Activated CD8-positive, alpha-beta memory T cell treated with anti-CD3 and anti-CD28 coated beads for 1 hour (primary cell): ENCODE results near the gene MTCH2.
"Not testable (repeated sequence)": the region's sequence is repeated elsewhere in the genome, so short reads cannot be mapped to it uniquely, and the experiment has no call there.

Experiments used
- DNase-seq, 2 donors: peaks; one replicate each; pipeline ENCODE4 v3.0.0-alpha.2; 2020; ENCODE audit warnings: low read depth in 1 of 2; ENCODE audit errors: extremely low read depth in 1 of 2

Gene MTCH2

DNA sequence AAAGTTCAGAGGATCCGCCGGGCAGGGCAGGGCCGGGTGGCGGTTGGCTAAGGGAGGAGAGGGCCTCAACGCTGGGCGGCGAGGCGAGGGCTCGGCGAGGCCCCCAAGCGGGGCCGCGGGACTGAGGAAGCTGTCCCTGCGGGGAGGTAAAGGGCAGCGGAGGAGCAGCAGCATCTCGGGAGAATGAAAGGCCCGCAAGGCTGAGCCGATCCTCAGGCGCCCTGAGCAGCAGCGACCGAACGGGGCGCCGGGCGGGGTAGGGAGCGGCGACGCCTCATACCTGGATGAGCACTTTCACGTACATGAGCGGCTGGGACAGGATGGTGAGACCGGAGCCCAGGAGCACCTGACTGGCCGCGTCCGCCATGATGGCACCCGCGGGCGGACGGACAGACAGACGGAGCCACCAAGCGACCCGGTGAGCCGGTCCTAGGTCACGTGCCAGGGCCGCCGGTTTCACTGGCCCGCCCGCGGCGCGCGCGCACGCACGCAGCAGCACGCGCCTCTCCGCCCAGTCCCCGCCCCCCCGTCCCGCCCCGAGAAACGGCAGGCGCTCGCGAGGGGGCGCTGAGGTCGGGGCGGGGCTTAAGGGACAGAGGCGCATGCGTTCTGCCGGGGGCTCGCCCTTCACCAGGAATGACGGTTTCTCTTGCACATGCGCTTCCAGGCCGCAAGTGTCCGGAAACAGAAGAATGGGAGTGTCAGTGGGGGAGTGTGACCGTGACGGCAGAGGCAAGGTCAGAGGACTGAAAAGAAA is at the start of gene MTCH2:
Gene MTCH2, minus strand, starts transcription at position 461 of the 757 bp plus-strand sequence. Its CDS starts 94 bp downstream, at position 367.
- peak; percentile 88 to 92 for DNase-seq

DNA sequence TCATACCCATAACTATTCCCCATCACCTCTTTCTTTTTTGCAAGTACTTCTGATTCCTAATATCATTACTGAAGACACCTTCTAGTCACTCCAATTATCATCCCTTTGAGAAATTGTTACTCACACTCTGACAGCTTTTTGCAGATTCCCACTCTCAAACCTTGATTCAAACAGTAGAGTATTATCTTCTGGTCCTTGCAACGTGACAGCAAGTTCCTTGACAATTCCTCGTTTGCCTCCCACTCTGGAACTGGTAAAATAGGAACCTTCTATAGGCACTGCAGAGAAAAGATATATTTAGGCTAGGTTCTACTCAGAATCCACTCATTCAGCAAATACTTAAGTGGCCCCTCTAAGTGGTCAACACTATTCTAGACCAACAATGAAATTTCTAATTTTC is 49.6 kb upstream of the MTCH2 start:
- DNase-seq: no peak

DNA sequence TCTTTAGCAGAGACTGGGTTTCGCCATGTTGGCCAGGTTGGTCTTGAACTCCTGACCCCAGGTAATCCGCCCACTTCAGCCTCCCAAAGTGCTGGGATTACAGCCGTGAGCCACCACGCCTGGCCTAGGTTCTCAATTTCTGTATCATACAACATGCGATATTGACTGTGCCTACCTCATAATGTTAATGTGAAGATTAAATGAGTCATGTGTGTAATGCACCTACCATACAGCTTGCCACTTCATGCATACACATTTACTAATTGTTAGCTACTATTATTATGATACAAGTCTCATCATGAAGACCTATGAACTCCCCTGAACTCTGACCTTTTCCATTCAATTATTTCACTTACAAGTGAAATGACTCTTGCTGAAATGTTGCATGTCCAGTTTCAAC is 47.1 kb upstream of the MTCH2 start:
- no peak for DNase-seq

DNA sequence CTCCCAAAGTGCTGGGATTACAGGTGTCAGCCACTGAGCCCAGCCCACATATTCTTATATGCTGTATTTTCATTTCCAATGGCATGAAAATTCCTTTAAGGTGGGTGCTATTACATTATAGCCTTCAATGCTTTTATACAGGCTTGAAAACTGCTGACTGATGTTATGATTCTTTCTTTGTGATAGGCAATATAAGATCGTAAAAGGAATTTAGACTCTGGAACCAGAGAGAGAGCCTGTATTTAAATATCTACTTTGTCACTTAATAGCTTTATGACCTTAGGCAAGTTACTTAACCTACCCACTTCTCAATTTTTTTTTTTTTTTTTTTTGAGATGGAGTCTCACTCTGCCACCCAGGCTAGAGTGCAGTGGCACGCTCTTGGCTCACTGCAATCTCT is 46.6 kb upstream of the MTCH2 start:
- DNase-seq: no peak

DNA sequence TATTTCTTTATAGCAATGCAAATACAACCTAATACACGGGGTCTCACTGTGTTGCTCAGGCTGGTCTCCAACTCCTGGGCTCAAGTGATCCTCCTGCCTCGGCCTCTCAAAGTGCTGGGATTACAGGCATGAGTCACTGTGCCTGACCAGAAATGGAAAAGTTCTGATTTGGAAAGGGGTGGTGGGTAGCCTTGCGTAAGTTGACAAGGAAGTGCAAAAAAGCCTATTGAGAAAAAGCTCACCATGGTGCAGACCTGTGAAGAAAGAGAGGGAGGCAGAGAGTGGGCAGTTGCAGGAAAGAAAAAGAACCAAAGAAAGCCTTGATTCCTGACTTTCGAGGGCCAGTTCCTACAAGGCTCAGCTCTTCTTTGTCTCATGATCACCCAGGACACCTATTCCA is 45.8 kb upstream of the MTCH2 start:
- DNase-seq: no peak

DNA sequence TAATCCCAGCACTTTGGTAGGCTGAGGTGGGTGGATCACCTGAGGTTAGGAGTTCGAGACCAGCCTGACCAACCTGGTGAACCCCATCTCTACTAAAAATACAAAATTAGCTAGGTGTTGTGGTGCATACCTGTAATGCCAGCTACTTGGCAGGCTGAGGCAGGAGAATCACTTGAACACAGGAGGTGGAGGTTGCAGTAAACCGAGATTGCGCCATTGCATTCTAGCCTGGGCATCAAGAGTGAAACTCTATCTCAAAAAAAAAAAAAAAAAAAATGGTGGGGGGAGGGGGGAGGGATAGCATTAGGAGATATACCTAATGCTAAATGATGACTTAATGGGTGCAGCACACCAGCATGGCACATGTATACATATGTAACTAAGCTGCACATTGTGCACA is 44.3 kb upstream of the MTCH2 start:
- DNase-seq: not testable (repeated sequence)

DNA sequence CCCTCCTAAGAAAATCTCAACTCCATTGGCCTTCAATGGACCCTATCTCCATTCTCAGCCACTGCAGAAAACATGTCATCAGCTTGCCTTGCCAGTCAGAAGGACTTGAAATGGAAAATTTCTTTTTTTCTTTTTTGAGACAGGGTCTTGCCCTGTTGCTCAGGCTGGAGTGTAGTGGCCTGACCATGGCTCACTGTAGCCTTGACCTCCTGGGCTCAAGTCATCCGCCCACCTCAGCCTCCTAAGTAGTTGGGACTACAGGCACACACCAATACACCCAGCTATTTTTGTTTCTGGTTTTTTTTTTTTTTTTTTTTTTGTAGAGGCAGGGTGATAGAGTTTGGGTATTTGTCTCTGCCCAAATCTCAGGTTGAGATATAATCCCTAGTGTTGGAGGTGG is 43.8 kb upstream of the MTCH2 start:
- no peak for DNase-seq

DNA sequence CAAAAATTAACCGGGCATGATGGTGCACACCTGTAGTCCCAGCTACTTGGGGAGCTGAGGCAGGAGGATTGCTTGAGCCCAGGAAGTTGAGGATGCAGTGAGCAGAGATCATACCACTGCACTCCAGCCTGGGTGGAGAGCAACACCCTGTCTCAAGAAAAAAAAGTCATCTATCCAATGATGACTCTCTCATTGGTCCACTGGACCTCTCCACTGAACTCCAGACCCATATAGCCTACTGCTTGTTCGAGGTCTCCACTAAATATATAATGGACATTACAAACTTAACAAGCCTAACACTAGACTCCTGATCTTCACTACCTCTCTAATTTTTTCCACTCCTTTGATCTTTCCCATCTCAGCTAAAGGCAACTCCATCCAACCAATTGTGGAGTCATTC is 33.5 kb upstream of the MTCH2 start:
- DNase-seq: no peak

DNA sequence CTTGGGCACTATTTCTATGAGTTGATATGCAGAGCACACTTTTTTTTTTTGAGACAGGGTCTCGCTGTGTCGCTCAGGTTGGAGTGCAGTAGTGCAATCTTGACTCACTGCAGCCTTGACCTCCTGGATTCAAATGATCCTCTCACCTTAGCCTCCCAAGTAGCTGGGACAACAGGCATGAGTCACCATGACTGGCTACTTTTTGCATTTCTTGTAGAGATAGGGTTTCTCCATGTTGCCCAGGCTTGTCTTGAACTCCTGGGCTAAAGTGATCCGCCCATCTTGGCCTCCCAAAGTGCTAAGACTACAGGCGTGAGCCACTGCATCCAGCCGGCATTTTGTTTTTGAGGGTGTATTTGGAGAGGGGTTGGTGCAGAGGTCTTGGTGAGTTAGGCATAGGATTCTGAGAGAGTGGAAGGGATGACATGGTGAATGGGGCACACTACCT is 29.9 kb upstream of the MTCH2 start:
- no peak for DNase-seq

DNA sequence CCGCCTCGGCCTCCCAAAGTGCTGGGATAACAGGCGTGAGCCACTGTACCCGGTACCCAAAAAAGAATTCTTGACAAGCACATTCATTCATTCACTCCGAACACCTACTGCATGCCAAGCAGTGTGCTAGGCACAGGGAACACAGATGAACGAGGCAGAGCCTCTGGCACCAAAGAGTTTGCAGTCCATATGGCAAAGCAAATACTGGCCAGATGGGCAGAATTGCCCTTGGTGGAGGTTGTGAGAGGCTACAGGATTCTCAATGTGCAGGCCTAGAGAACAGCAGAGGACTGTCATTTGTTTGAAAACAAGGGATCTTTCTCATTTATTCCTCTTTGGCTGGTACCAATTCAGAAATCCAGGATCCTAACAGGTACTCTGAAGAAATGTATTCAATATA is 27.5 kb upstream of the MTCH2 start:
- DNase-seq: no peak

DNA sequence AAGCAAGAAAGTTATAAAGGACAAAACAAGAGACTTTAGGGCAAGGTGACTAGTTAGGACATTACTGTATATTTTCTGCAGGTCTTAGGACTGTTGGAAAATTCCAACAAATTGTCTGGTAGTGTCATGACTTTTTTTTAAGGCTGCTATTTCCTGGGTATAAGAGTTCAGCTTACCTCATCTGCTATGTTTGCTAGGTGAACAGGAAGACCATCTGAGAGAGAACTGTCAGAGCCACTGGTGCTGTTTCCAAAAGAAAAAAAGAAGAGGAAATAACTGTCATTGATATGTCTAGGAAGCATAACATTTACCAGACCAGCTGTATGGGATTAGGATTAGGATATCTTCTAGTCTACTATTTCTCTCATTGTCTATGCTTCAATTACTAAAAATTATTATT is 26.3 kb upstream of the MTCH2 start:
- DNase-seq: no peak

DNA sequence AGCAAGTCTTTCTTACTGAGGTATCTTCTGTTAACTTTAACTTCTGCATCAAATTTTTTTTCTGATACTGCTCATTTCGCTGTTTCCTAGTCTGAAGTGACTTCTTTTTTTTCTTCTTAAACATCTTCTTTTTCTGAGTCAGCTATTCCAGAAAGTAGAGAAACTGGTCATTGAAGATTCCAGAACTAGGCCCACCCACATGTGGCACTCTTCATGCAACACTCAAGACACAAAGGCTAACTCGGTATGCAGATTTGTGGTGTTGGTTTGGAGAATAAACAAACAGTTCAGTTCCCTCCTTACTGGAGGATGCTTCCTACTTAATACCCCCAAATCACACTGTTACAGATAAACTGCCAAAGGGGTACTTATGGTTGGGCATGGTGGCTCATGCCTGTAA is 25.2 kb upstream of the MTCH2 start:
- no peak for DNase-seq

DNA sequence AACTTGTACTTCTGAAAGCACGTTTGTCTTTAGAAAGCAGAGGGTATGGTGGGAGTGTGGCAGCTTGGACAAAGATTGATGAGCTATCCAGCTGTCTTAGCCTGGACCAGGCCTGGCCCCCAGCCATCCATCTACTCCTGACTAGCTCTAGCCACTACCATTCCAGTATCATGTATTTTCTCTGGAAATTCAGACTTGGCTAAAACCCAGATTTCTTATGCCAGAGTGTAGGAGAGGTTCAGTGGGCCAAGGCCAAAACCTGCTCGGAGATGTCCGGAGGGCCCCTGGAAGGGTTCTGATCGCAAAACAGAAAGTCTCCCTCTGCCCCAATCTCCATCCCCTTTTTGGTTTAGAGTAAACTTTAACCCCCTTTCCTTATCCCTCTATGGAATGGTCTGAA is 24.8 kb upstream of the MTCH2 start:
- DNase-seq: no peak

DNA sequence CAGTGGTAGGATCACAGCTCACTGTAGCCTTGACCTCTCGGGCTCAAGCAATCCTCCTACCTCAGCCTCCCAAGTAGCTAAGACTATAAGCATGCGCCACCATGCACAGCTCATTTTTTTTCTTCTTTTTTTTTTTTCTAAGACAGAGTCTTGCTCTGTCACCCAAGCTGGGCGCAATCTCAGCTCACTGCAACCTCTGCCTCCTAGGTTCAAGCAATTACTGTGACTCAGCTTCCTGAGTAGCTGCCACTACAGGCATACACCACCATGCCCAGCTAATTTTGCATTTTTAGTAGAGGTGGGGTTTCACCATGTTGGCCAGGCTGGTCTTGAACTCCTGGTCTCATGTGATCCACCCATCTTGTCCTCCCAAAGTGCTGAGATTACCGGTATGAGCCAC is 22.6 kb upstream of the MTCH2 start:
- DNase-seq: not testable (repeated sequence)

DNA sequence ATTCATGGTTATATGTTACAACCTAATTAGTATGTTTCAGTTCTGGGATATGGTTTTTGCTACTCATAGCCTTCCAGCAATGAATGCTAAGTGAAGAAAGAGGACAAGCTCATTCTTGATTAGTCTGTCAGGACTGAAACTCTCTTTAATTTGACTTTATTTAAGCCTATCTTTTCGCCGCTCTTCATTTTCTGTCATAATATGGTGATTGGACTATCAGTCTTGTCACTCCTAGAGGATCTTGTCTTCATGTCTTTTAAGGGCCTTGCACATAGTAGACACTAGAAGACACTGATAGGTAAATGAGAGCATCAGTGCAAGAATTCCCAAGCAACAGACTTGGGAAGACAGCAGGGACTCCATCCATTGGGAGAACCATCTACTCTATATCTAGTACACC is 18.9 kb upstream of the MTCH2 start:
- DNase-seq: no peak

DNA sequence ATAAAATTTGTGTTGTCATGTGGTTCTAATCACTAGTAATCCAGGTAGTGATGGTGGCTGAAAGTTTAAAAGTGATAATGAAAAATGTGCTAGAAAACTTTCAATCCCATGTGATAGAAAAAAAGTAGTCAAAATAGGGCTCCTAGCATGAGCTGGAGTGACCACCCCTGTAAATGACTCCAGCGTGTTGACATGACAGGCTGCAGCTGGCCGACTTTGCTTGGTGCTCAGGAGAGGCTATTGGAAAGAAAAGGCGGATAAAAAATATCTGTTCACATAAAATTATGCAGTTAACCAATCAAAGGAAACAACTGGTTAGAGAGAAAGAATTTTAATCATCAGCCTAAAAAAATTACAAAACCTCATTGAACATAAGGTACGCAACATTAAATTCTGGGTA is 16.9 kb upstream of the MTCH2 start:
- no peak for DNase-seq

DNA sequence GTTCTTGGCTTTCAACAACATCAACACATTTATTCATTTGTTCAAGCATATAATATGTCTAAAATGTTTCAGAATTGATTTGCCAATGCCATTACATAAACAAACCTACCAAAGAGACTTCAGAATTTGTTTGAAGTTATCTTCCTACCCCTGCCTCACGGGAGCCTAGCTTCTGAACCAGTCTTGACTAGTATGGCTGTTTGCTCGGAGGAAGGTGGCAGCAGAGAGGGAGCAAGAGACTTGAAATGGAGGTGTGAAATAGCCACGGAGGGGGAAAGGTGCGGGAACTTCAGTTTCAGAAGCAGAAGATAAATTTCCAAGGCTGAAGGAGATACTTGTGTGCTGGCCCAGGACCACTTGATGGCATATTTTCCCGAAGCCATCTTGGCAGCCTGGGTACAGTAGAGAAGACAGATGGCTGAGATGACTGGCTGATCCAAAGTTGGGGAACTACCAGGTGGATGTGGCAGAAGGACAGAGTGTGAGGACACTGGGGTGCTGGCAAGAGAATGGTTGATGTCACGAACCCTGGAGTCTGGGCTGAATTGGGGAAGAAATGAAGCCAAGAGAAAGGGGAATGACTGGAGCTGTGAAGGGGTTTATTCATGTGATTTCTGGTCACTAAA is 14.0 kb upstream of the MTCH2 start:
- no peak for DNase-seq

DNA sequence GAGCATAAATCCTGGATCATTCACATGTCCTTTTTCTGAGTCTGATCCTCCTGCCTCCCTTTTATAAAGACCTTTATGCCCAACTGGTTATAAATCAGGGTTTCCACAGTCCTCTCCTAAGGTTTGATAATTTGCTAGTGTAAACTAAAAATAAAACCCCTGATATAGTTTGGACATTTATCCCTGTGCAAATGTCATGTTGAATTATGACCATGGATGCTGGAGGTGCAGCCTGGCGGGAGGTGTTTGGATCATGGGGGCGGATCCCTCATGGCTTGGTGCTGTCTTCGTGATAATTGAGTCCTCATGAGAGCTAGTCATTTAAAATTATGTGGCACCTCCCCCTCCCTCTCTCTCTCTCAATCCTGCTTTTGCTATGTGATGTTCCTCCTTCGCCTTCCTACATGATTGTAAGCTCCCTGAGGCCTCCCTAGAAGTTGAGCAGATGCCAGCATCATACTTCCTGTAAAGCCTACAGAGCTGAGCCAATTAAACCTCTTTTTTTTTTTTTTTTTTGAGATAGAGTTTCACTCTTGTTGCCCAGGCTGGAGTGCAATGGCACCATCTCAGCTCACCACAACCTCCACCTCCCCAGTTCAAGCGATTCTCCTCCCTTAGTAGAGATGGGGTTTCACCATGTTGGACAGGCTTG is 9.6 kb upstream of the MTCH2 start:
- no peak for DNase-seq

DNA sequence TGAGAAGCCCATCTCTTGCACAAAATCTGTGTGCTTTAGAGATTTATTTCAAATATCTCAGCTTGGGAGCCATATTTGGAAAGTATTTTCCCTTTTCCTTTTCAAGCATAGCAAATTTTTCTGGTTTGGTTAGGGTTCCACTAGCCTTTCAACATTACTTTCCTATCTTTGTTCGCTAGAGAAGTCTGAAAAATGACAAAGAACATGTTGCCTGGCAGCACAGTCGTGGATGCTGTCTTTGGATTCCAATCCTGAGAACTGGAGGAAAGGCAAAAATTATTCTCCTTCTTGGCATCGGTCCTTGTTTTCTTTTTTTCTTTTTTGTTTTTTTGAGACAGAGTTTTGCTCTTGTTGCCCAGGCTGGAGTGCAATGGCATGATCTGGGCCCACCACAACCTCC is 6.9 kb upstream of the MTCH2 start:
- no peak for DNase-seq

DNA sequence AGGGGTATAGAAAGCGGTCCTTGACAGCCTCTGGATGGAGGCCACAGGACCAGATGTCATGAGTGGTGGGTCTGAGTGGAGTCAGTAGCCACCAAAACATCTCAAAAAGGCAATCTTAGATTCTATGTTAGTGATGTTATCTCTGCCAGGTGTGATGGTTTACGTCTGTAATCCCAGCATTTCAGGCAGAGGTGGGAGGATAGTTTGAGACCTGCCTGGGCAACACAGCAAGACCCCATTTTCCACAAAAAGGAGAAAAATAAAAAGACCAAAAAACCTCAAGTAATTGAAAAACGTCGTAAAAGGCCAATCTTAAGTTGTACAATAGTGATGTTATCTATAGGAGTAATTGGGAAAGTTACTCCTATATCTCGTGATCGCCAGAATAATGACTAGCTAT is 3.7 kb upstream of the MTCH2 start:
- no peak for DNase-seq

DNA sequence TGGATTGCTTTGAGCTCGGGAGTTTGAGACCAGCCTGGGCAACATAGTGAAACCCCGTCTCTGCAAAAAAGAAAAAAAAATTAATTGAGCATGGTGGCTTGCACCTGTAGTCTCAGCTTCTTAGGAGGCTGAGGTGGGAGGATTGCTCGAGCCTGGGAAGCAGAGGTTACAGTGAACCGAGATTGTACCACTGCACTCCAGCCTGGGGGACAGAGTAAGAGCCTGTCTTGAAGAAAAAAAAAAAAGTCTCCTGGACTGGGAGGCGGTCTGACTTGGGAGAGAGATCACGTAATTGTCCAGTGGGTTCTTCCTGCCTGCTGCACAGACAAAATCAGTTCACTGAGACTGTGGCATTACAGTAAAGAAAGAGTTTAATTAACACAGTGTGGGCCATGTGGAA is 3.1 kb upstream of the MTCH2 start:
- no peak for DNase-seq

DNA sequence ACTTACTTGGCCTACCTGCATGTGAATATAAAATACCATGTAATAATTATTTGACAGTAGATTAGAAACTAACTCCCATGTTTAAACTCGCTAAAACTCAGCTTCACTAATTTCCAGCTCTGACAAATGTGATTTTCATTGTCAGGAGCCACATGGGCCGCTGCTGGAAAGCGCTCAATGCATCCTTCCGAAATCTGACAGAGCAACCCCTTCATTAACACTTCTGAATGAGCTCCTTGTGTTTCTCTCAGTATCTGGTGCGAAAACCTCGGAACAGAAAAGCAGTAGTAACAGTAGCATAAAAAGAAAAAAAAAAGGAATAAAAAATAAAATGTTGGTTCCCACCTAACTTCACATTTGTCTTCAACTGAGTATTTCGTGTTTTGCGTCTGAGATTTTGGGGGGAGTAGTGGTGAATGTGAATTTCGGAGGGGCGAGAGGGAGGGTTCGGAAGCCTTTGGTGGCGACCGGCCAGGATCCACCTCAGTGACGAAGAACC is 710 bp downstream of the MTCH2 start:
- DNase-seq: no peak
